ENCODE results near the gene FGFBP3.

The FGFBP3 gene

GRCh38 chr10:91939653-91940052, 30.4 kb upstream of the FGFBP3 start:
- in situ Hi-C loops (cut with MboI; ENCODE audit: low sequenced_read_pairs, unreplicated experiment), result no loop called here
- TF ChIP-seq CTCF (IDR thresholded peaks at IDR 0.05; ENCODE audit: borderline replicate concordance, control extremely low read depth, extremely low read depth, insufficient read depth, missing control alignments), result no peak
- DNase-seq (ENCODE audit: low spot score), result no peak

- no peak for DNase-seq (ENCODE audit: low spot score)
- TF ChIP-seq CTCF (IDR thresholded peaks at IDR 0.05; ENCODE audit: borderline replicate concordance, control extremely low read depth, extremely low read depth, insufficient read depth, missing control alignments), result no peak
- in situ Hi-C loops (cut with MboI; ENCODE audit: low sequenced_read_pairs, unreplicated experiment), result no loop called here
These were observed 26.6 kb upstream of the FGFBP3 start for GRCh38 chr10:91935886-91936285.

- DNase-seq (ENCODE audit: low spot score), result no peak
- in situ Hi-C loops (cut with MboI; ENCODE audit: low sequenced_read_pairs, unreplicated experiment), result no loop called here
- no peak for TF ChIP-seq CTCF (IDR thresholded peaks at IDR 0.05; ENCODE audit: borderline replicate concordance, control extremely low read depth, extremely low read depth, insufficient read depth, missing control alignments)
These were observed 23.5 kb upstream of the FGFBP3 start for GRCh38 chr10:91932737-91933136.

GRCh38 chr10:91931526-91932190, 22.4 kb upstream of the FGFBP3 start:
- no peak for DNase-seq (ENCODE audit: low spot score)
- in situ Hi-C loops (cut with MboI; ENCODE audit: low sequenced_read_pairs, unreplicated experiment), result no loop called here
- TF ChIP-seq CTCF (IDR thresholded peaks at IDR 0.05; ENCODE audit: borderline replicate concordance, control extremely low read depth, extremely low read depth, insufficient read depth, missing control alignments), result no peak

GRCh38 chr10:91930939-91931338, 21.7 kb upstream of the FGFBP3 start:
- no peak for DNase-seq (ENCODE audit: low spot score)
- in situ Hi-C loops (cut with MboI; ENCODE audit: low sequenced_read_pairs, unreplicated experiment), result no loop called here
- no peak for TF ChIP-seq CTCF (IDR thresholded peaks at IDR 0.05; ENCODE audit: borderline replicate concordance, control extremely low read depth, extremely low read depth, insufficient read depth, missing control alignments)

GRCh38 chr10:91925022-91925320, 15.7 kb upstream of the FGFBP3 start:
- DNase-seq (ENCODE audit: low spot score), result no peak
- in situ Hi-C loops (cut with MboI; ENCODE audit: low sequenced_read_pairs, unreplicated experiment), result loop anchor here (10.0 kb wide), 1 partner anchor 530 kb away; no protein-coding TSS in a partner anchor
- TF ChIP-seq CTCF (IDR thresholded peaks at IDR 0.05; ENCODE audit: borderline replicate concordance, control extremely low read depth, extremely low read depth, insufficient read depth, missing control alignments), result no peak

Measured in GM13976 (cell line).